Measurements from ENCODE around the gene KLF16.
A peak's percentile ranks its signal among the peaks of the same experiment; 100 is the strongest.

GRCh38 chr19:1905110-1905862, 41.9 kb upstream of the KLF16 start, which contains the start of the genes ADAT3 and SCAMP4:
- no peak for TF ChIP-seq CTCF (IDR thresholded peaks at IDR 0.05)
- TF ChIP-seq POLR2A (IDR thresholded peaks at IDR 0.05): peak in 1 of 2 donors; percentile 83
